Suprapubic skin (tissue), 4 donors: ENCODE measurements around the gene TMEM54. TPM values are rescaled to one million over a fixed set of nuclear protein-coding genes. Genes with fewer than 3 reads are reported as not detected.

Experiments used
- DNase-seq, 2 donors: peaks; one replicate each; pipeline ENCODE4 v3.0.0-alpha.2; 2019; ENCODE audit warnings: low spot score in 2 of 2
- H3K27ac ChIP-seq: fragments of 200-600 bp; sonication (generic); one replicate; pipeline ENCODE4 v1.5.1; 2019
- H3K27me3 ChIP-seq: fragments of 200-600 bp; sonication (generic); one replicate; pipeline ENCODE4 v1.5.1; 2019
- H3K36me3 ChIP-seq: fragments of 200-600 bp; sonication (generic); one replicate; pipeline ENCODE4 v1.5.1; 2019
- H3K4me1 ChIP-seq: fragments of 200-600 bp; sonication (generic); one replicate; pipeline ENCODE4 v1.5.1; 2019
- H3K4me3 ChIP-seq: fragments of 200-600 bp; sonication (generic); one replicate; pipeline ENCODE4 v1.5.1; 2019; ENCODE audit warnings: mild to moderate bottlenecking
- H3K9me3 ChIP-seq: fragments of 200-600 bp; sonication (generic); one replicate; pipeline ENCODE4 v1.5.1; 2019
- EP300 ChIP-seq: sonication (generic); formaldehyde crosslinking; IDR thresholded peaks from one replicate; pipeline ENCODE4 v1.6.1; 2017; ENCODE audit warnings: antibody characterized with exemption
- POLR2A ChIP-seq, 2 donors: fragments of 450-650 bp; IDR thresholded peaks; one replicate each; pipeline ENCODE4 v1.6.1; 2017; ENCODE audit warnings: antibody characterized with exemption in 2 of 2, mild to moderate bottlenecking in 2 of 2, moderate library complexity in 2 of 2
- POLR2AphosphoS5 ChIP-seq, 3 donors: sonication (generic); formaldehyde crosslinking; IDR thresholded peaks; one replicate each; pipeline ENCODE4 v1.6.1; 2017; ENCODE audit warnings: antibody characterized with exemption in 3 of 3
- WGBS: methylation state at CpG from one replicate; pipeline ENCODE4 v1.1.5; 2018; 5-methylcytosine and 5-hydroxymethylcytosine counted together
- total RNA-seq, 4 donors: library from RNA; depleted of rRNA; stranded (reverse); fragments of >200 nt; gene quantifications; one replicate each; pipeline ENCODE4 v1.1.0, GENCODE V29; 2016
- TF ChIP-seq, protein P1 (sequence below), 2 donors: fragments of 200-600 bp in 1 of 2; fragments of 450-650 bp in 1 of 2; sonication (generic) in 1 of 2; IDR thresholded peaks; one replicate each; pipeline ENCODE4 v1.5.1; 2016 to 2019; ENCODE audit warnings: antibody characterized with exemption in 2 of 2, mild to moderate bottlenecking in 1 of 2, moderate library complexity in 1 of 2

The TMEM54 gene
- total RNA-seq, 4 donors from 2014 or later, result 61.9 to 283 (median 228) TPM

DNA sequence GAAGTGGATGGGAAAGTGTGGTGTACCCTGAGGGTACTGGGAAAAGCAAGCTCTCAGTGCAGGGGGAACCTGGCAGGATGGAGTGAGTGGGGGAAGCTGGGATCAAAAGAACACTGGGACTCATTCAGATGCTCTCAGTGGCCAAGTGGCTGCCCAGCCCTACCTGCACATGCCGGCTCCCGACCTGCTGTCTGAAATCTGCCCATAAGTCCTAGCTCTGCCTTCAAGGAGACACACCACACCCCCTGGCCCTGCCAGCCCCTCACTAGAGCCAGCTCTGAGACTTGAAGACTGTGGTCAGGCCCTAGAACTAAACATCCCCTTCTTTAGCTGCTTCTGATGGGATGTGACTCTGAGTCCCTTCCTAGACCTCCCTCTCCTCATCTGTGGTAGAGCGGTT is 2.2 kb downstream of the TMEM54 start:
- WGBS, result 94% methylated on average over 3 of the region's 3 CpGs
- Histone ChIP-seq H3K27ac (no peak overlapping the region), H3K9me3 (no peaks in the 10 kb centered on the region), H3K4me3 (no peak overlapping the region), H3K27me3 (peaks cover 3% of the 10 kb centered on the region), H3K4me1 (peaks cover 20% of the 10 kb centered on the region), H3K36me3 (no peaks in the 10 kb centered on the region)
- DNase-seq, result no peak
- TF ChIP-seq POLR2A (IDR thresholded peaks at IDR 0.05) (no peak), POLR2AphosphoS5 (IDR thresholded peaks at IDR 0.05) (no peak), EP300 (no peak)
- TF ChIP-seq, protein P1, sequence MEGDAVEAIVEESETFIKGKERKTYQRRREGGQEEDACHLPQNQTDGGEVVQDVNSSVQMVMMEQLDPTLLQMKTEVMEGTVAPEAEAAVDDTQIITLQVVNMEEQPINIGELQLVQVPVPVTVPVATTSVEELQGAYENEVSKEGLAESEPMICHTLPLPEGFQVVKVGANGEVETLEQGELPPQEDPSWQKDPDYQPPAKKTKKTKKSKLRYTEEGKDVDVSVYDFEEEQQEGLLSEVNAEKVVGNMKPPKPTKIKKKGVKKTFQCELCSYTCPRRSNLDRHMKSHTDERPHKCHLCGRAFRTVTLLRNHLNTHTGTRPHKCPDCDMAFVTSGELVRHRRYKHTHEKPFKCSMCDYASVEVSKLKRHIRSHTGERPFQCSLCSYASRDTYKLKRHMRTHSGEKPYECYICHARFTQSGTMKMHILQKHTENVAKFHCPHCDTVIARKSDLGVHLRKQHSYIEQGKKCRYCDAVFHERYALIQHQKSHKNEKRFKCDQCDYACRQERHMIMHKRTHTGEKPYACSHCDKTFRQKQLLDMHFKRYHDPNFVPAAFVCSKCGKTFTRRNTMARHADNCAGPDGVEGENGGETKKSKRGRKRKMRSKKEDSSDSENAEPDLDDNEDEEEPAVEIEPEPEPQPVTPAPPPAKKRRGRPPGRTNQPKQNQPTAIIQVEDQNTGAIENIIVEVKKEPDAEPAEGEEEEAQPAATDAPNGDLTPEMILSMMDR (IDR thresholded peaks at IDR 0.05), result no peak

DNA sequence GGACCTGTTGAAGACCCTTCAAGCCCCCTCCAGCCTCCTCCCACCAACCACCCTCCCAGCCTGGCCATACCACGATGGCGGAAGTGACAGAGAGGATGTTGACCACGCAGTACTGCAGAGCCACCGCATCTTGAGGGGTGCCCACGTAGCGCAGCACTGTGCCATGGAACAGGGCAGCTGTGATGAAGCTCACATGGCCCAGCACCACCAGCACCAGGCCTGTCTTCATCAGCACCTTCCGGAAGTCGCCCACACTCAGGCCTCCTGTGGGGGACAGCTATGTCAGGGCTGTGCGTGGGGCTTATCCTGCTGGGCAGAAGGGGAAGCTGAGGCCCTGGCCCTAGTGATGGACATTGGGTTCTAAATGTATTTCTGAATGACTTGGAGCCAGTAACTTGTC is 3.1 kb downstream of the TMEM54 start:
- Histone ChIP-seq H3K27me3 (peaks cover 10% of the 10 kb centered on the region), H3K36me3 (no peaks in the 10 kb centered on the region), H3K27ac (no peak overlapping the region), H3K4me1 (peaks cover 28% of the 10 kb centered on the region), H3K4me3 (no peak overlapping the region), H3K9me3 (no peaks in the 10 kb centered on the region)
- TF ChIP-seq, protein P1 (IDR thresholded peaks at IDR 0.05), result no peak
- no peak for TF ChIP-seq POLR2AphosphoS5 (IDR thresholded peaks at IDR 0.05)
- TF ChIP-seq POLR2A (IDR thresholded peaks at IDR 0.05), result no peak
- no peak for TF ChIP-seq EP300
- 90% methylated on average over 9 of the region's 9 CpGs for WGBS
- DNase-seq, result no peak

DNA sequence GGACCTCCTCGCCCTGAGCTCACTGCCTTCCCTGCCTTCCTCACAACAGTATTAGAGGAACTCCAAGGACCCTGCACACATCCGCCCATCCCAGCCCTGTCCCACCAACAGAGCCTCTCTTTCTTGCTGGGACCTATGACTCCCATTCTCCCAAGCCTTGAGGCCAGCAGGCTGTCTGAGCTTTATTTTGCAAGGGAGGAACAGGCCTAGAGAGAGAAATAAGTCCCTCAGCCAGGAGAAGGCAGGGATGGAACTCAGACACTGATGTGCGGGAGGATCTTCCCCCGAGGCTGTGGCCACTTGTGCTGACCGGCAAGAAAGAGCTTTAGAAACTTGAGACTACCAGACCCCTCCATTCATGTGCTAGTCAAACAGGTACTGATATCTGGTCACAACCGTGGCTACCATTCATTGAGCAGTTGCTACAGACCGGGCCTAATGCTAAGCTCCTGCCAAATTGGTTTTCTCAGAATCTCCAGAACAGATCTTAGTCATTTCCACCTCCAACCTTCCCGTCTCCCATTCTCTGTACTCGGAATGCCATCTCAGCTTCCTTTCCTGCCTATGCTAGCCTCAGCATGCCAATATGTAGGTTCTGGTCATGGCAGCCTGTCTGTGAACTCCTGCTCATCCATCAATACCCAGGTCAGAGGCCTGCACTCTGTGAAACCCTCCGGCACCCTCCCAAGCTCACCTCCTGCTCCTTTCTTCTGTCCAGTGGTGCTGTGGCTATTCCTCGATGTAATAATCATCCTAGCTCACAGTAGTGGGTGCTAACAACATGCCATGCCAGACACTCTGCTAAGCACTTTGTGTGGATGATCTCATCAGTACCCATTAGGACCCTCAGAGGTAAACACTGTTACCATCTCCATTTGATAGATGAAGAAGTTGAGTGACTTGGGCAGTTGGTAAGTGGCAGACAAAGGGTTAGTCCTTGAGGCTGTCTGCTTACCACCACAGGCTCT is 3.8 kb downstream of the TMEM54 start:
- Histone ChIP-seq H3K4me3 (no peak overlapping the region), H3K27ac (no peak overlapping the region), H3K4me1 (peaks cover 35% of the 10 kb centered on the region), H3K9me3 (no peaks in the 10 kb centered on the region), H3K27me3 (peaks cover 15% of the 10 kb centered on the region), H3K36me3 (no peaks in the 10 kb centered on the region)
- no peak for DNase-seq
- TF ChIP-seq, protein P1 (IDR thresholded peaks at IDR 0.05), result no peak
- TF ChIP-seq POLR2A (IDR thresholded peaks at IDR 0.05) (no peak), POLR2AphosphoS5 (IDR thresholded peaks at IDR 0.05) (no peak), EP300 (no peak)
- WGBS, result 83% methylated on average over 11 of the region's 11 CpGs

DNA sequence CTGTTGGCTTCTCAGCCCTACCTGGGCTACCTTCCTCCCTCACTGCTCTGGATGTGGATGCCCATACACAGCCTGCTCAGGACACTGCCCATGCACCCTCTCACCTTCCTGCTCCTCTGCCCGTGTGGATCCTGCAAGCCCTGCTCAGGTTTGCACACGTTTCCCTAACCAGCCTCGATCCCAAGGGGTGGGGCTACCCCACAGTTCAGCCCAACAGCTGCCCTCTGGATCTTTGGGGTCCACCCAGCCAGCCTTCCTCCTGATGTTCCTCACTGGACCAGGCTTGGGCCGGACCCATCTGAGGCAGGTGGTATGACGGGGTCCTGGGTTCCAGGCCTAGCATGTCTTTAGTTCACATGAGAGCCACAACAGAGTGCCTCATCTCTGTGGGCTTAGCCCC is 4.7 kb downstream of the TMEM54 start:
- H3K36me3 ChIP-seq, result no peaks in the 10 kb centered on the region
- no peaks in the 10 kb centered on the region for H3K9me3 ChIP-seq
- peaks cover 15% of the 10 kb centered on the region for H3K27me3 ChIP-seq
- H3K27ac ChIP-seq, result no peak overlapping the region
- no peak for DNase-seq
- H3K4me3 ChIP-seq, result no peak overlapping the region
- WGBS, result 73% methylated on average over 5 of the region's 5 CpGs
- TF ChIP-seq EP300 (no peak), POLR2AphosphoS5 (IDR thresholded peaks at IDR 0.05) (no peak), POLR2A (IDR thresholded peaks at IDR 0.05) (no peak)
- TF ChIP-seq, protein P1 (IDR thresholded peaks at IDR 0.05), result no peak
- peaks cover 29% of the 10 kb centered on the region for H3K4me1 ChIP-seq
